Renal pelvis (tissue), 4 donors: ENCODE data around the gene SHISA9. TPM values are rescaled to one million over a fixed set of nuclear protein-coding genes. Genes with fewer than 3 reads are reported as not detected.

Source experiments
- DNase-seq: peaks from one replicate; pipeline ENCODE4 v3.0.0-alpha.2; 2013
- polyA plus RNA-seq, 3 donors: library from polyadenylated mRNA; unstranded; fragments of 120-200 nt; gene quantifications; one replicate each; pipeline ENCODE4 v1.2.1, GENCODE V29; 2013; ENCODE audit not compliant: insufficient read length in 3 of 3

SHISA9 gene
- polyA plus RNA-seq, 3 donors = 2.7 to 3.7 (median 3.6) TPM

- peak; percentile 35 for DNase-seq
Measured at GRCh38 chr16:13168091-13168572, 266.7 kb downstream of the SHISA9 start.

- no peak for DNase-seq
Measured at GRCh38 chr16:13171313-13171712, 269.9 kb downstream of the SHISA9 start.

DNA sequence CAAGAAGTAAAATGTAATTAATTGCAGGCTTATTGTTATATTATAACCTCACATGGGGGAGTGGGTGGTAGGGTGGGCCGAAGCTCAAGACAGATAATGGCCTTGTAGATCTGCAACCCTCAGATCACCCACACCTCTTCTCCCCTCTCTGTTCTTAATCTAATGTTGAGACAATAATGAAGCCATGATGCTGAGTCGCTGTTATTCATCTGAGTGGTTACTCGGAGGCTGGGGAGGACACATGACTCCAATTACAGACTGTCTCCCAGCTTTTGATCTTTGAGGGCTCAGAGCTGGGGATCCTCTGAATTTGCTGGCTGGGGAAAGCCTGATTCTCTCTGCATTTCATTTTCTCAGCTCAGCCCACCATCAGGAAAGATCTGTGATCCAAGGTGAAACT, 275.3 kb downstream of the SHISA9 start:
- DNase-seq = no peak

DNA sequence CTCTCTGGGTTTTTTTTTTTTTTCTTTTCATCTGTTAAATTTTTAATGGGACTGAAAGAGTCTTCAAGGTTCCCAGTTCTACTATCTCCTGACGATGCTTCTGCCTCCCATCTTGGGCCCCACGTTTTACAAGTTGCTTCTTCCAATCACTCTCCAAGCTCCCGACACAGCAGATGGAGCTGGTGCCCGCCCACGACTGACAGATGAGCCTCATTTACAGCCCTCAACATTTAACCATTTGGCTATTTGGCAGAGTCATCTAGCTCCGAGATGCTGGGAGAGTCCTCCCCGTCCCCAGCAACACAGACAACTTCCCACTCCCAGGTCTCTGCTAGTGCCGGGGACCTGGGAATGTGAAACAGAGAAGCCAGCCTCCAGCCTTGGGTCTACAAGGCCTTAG, 276.9 kb downstream of the SHISA9 start:
- no peak for DNase-seq

GRCh38 chr16:13181432-13181831, 280.0 kb downstream of the SHISA9 start:
- DNase-seq = no peak

- DNase-seq = no peak
Measured at GRCh38 chr16:13186813-13187212, 285.4 kb downstream of the SHISA9 start.

GRCh38 chr16:13189250-13189649, 287.9 kb downstream of the SHISA9 start:
- no peak for DNase-seq

DNA sequence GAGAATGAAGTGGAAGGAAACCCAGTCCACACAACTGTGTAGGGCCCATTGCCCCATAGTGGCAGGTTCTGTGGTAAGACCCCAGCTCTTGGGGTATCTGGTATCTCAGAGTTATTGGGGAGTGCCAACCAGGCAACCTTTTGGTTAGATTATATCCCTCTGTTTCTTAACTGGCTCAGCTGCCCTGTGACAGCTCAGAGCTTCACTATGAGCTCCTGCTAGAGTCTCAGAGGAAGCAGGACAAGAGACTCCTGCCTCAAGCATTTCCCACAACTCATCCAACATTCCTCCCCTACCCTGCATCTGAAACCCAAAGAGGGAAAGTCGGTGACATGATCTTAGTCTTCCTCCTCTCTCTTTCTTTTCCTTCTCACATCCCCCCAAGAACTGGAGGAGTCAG, 292.3 kb downstream of the SHISA9 start:
- no peak for DNase-seq

GRCh38 chr16:13194766-13195165, 293.4 kb downstream of the SHISA9 start:
- DNase-seq = no peak

DNA sequence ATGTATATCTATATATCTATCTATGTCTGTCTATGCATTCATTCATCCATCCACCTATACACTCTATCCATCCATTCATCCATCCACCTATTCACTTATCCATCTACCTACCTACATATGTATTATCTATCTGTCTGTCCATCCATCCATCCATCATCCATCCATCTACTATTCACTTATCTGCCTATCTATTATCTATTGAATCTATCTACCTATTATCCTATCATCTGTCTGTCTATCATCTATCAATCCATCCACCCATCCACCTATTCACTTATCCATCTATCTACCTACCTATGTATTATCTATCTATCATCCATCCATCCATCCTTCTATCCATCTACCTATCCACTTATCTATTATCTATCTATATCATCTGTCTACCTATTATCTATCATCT, 302.3 kb downstream of the SHISA9 start:
- no peak for DNase-seq

GRCh38 chr16:13205352-13205751, 304.0 kb downstream of the SHISA9 start:
- no peak for DNase-seq

GRCh38 chr16:13206606-13207005, 305.2 kb downstream of the SHISA9 start:
- DNase-seq = no peak

DNA sequence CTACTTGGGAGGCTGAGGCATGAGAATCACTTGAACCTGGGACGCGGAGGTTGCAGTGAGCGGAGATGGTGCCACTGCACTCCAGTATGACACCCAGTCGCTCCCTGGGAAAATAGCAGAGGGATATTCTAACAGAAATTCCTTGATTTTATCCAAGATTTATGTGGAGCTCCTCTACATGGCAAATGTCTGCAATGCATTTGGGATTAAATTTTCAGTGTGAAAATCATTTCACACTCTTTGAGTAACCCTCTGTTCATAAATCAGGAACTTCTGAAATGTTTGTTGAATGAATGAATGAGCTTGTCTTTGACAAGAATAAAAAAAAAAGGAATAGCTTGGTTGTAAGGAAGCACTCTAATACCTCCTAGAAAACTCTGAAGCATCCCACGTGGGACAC, 305.8 kb downstream of the SHISA9 start:
- no peak for DNase-seq

GRCh38 chr16:13223666-13224065, 322.3 kb downstream of the SHISA9 start:
- DNase-seq = no peak

DNA sequence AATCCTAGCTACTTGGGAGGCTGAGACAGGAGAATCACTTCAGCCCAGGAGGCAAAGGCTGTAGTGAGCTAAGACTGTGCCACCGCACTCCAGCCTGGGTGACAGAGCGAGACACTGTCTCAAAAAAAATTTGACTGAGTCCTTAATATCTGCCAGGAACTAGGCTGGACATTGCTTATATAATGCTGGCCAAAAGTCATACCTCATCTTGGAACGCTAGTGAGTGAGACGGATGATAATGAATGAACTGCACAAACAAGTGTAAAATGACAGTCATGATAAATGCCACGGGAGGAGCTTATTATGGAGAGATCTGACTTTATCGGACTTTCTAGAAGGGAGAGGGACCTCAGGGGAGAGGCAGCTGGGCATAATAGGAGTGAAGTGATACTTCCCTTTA, 327.6 kb downstream of the SHISA9 start:
- DNase-seq = no peak

DNA sequence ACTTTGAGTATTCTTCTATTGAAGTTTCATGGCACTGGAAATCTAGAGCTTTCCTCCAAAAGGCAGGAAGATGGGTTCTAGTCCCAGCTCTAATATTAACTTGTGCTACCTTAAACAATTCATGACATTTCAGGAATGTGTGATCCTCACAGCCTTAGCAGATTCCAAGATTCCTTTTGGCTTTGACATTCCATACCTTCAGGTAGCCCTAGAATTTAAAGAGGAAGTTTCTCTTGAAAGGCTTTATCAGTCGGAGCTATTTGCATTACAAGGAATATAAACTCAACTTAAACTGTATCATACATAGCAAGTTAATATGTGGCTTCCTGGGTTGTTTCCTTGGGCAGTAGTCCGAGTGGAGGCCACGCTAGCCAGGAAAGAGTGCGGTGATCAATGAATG, 330.0 kb downstream of the SHISA9 start:
- no peak for DNase-seq

- DNase-seq = no peak
Measured at GRCh38 chr16:13234999-13235398, 333.6 kb downstream of the SHISA9 start.

- DNase-seq = no peak
Measured at GRCh38 chr16:13236308-13236707, 334.9 kb downstream of the SHISA9 start.

DNA sequence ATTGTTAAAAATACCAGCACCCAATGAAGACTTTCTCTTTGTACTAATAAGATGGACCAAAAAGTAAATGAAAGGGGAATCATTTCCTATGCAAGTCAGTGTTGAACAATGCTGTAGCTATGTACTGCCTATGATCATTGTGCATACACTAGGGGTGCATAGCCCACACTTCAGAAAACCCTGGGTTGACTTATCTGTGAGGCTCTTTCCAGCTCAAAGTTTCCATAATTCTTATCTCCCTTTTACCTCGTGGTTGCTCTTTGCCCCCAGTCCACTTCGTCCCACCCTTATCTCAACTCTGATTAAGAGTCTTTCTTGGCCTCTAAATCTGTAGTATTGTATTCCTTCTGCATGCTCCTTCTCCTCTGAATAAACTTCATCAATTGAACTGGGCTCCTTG, 336.8 kb downstream of the SHISA9 start:
- DNase-seq = no peak

- DNase-seq = no peak
Measured at GRCh38 chr16:13242201-13242600, 340.8 kb downstream of the SHISA9 start.

DNA sequence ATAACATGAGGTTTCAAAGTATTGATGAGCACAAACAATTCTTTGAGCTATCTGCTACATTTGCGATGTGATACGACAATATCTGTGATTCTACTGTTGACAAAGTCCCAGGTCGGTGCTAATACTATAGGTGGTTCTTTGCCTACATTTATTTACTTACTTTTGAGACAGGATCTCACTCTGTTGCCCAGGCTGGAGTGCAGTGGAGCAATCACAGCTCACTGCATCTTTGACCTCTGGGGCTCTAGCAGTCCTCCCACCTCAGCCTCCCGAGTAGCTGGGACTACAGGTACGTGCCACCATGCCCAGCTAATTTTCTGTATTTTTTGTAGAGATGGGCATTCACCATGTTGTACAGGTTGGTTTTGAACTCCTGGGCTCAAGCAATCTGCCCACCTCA, 343.4 kb downstream of the SHISA9 start:
- no peak for DNase-seq

GRCh38 chr16:13245713-13246377, 344.4 kb downstream of the SHISA9 start:
- no peak for DNase-seq

- DNase-seq = no peak
Measured at GRCh38 chr16:13254998-13255614, 353.7 kb downstream of the SHISA9 start.
